Anterior cingulate cortex (tissue), 58 donors: ENCODE data around the gene RBMX2.
"Not testable (repeated sequence)": the region's sequence is repeated elsewhere in the genome, so short reads cannot be mapped to it uniquely, and the experiment has no call there.

Experiments
- DNase-seq, 58 donors: peaks; one replicate each; lab custom pipeline; 2025; lab: John Stamatoyannopoulos, UW

Gene RBMX2, protein sequence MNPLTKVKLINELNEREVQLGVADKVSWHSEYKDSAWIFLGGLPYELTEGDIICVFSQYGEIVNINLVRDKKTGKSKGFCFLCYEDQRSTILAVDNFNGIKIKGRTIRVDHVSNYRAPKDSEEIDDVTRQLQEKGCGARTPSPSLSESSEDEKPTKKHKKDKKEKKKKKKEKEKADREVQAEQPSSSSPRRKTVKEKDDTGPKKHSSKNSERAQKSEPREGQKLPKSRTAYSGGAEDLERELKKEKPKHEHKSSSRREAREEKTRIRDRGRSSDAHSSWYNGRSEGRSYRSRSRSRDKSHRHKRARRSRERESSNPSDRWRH

DNA sequence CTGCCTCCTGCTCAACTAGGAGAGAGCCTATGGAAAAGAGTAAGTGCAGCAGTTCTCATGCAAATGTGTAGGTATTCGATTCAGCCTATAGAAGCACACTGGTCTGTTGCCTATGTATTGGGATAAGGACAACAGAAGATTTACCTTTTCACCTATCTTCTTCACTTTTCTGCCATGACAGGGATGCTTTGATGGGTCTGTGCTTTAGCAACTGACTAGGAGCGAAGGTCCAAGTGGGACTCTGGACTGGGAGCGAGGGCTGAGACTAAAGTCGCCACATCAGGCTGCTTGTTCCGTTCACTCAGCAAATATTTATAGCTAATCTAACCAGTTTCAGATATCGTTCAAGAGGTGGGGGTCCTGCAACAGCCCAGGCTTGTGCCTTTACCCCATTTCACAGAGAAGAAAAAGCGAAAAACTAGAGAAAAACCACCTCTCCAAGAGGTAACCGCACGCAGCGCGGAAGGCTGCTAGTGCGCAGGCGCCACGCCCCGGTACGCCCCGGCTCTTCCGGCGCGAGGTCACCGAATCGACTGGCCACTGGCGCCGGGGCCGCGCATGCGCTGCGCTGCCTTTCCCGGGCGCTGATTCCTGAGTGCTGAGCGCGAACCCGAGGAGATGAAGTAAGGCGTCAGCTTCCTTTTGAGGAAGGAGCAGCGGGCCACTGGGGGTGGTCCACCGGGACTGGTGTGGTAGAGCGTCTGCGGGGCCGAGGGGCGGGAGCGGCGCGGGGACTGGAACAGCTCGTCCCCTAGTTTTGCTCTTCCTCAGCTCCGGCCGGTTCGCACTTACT is at the start of gene RBMX2:
RBMX2 (plus strand) TSS at position 573 of the 793 bp plus-strand sequence; CDS start at position 619, 46 bp downstream.
- DNase-seq: peak in 57 of 58 donors; percentile 1 to 79 (median 54)

DNA sequence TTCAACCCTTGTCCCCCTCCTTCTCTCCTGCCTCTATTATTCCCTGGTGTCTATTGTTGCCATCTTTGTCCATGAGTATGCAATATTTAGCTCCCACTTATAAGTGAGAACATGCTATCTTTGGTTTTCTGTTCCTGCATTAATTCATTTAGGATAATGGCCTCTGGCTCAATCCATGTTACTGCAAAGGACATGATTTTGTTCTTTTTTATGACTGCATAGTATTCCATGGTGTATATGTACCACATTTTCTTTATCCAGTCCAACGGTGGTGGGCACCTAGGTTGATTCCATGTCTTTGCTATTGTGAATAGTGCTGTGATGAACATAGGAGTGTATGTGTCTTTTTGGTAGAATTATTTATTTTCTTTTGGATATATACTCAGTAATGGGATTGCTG is 49.7 kb upstream of the RBMX2 start:
- DNase-seq: not testable (repeated sequence)

DNA sequence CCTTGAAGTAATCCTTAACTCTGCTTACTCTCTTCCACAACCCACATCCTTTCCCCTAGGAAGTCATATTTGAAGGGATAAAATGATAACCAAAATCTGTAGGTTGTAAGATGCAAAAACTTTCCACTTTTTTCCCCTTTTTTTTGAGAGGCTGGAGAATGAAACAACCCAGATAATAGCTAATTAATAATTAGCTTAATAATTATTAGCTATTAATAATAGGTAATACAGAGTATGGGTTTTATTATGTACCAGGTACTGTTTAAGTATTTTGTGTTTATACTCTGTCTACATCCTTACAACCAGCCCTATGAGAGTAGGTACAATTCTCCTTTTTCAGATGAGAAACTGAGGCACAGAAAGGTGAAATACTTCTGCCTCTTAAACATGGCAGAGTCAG is 25.7 kb upstream of the RBMX2 start:
- no peak for DNase-seq

DNA sequence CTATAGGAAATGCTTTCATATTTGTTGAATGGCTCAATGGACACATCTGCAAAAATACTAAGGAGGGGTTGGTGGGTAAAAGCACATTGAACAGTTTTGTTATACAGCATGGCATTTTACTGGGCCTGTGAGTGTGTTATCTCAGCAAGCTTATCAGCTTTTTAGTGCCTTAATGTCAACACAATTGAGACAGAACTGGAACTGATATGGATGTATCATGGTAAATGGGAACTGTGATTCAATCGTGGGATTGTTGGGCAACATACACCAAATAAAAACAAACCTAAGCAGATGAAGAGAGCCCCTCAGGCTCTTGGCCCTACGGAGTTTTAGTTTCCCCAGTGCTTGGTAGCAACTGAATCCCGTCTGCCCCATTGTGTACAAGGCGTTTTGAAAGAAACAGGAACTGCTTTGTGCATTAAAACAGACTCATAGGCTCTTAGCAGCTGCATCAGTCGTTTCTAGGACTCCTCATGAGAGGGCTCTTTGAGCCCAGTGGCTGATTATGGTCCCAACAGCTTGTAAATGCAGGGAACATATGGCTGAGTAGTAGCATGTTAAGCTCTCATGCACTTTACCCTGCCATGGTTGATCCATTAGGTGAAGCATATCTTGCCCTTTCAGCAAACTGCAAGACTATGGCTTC is 23.6 kb upstream of the RBMX2 start:
- DNase-seq: peak in 7 of 58 donors; percentile 0 to 3 (median 1)

DNA sequence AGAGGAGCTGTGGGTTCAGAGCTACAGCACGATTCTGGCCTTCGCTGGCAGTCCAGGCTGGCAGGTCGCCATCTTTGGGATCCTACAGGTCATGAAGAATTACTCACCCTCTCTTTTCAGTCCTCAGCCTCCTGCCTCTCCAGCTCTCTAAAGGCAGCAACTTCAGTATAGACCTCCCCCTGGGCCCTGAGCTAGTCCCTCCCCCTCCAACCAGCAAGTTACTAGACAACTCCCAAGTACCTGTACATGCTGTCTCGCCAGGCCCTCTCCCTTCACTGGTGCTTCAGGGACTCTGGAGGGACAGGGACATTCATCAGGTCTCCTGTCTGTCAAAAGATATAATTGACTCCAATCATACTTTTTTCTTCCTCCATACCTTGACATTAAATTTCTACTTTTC is 16.3 kb upstream of the RBMX2 start, which contains the start of gene GPR119:
GPR119 (minus strand) TSS at position 155 of the 400 bp plus-strand sequence. CDS start 227 bp downstream, outside the sequence.
- no peak for DNase-seq

DNA sequence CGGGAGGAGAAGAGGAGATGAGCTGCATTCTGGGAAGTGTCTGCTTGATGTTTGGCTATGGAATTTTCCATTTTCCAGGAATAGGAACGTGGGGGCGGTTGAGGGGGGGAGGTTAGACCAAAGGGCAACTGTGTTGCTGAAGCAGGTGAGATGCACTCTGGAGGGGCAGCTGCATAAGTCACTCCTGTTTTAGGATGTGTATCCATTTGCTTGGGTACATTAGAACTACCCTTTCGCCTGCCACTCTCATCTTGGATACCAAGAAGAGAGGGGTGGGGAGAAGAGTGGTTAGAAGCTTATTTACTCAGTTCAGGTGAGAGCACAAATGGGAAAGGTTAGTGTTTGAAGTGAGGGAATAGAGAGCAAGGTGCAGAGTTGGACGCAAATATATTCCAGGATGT is 15.4 kb upstream of the RBMX2 start:
- DNase-seq: no peak

DNA sequence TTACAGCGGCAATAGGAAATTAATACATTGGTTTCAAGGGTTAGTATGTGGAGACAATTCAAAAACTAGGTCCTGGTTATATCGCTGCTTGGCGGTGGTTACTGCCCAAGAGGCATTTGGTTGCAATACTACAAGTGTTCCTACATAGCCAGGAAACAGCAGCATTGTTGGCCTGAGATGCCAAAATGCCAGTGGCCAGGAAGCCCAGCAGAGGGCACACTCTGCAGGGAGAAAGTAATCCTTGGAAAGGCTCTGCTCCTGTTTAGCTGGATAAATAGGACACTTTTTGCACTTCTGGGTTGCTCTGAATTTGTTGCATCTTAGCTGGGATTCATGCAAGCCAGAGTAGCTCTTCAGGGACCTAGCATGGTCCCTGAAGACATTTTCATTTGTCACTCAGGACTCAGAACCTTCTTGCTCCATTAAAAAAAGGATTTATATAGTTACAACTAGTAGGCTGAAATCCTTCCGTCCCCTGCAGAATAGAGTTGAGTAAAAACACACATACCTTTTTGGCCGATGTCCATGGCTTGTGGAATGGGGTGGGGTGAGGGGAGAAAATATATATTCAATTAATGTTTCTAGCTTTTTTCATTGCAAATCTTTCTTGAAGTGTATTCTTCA is 8.2 kb upstream of the RBMX2 start:
- peak in 54 of 58 donors; percentile 0 to 71 (median 24) for DNase-seq

DNA sequence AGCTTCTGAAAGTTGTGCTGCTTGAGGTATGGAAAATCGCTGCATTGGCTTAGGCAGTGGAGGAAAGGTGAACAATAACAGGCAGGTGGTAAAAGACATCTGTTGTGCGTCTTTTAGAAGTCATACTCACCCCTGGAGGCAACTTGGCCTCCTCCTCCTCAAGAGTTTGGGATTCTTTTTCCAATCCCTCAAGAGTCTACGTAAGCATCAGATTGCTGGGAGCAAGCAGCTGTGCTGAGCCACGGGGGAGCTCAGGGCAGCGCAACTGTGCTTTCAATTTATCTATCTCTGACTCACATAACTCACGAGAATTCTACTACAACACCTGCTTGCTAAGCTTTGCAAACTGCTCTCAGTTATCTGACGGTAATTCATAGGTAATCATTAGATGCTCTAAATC is 6.4 kb upstream of the RBMX2 start:
- DNase-seq: no peak

DNA sequence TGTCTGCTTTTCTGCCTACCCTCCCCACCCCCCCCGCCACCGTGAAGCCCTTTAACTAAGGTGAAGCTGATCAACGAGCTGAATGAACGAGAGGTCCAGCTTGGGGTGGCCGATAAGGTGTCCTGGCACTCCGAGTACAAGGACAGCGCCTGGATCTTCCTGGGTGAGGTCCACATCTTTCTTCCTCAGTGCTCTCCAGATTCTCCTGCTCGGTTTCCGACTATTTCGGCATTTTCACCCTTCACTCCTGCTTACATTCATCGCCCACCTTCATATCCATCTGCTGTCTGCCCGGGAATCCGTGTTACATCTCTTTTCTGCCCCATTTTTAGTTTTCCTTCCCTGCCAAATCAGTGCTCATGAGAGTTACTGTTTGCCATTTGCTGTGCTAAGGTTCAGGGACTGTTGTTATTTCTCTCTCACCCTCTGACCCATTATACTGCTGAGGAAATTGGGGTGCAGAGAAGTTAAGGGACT is 459 bp downstream of the RBMX2 start:
- no peak for DNase-seq

DNA sequence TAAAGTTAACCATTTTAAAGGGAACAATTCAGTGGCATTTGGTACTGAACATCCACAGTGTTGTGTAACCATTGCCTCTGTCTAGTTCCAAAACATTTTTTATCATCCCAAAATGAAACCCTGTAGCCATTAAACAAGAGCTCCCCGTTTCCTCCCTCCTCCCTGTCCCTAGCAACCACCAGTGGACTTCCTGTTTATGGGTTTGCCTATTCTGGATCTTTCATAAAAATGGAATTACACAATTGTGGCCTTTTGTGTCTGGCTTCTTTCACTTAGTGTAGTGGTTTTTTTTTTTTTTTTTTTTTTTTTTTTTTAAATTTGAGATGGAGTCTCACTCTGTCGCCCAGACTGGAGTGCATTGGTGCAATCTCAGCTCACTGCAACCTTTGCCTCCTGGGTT is 11.6 kb downstream of the RBMX2 start:
- DNase-seq: no peak

DNA sequence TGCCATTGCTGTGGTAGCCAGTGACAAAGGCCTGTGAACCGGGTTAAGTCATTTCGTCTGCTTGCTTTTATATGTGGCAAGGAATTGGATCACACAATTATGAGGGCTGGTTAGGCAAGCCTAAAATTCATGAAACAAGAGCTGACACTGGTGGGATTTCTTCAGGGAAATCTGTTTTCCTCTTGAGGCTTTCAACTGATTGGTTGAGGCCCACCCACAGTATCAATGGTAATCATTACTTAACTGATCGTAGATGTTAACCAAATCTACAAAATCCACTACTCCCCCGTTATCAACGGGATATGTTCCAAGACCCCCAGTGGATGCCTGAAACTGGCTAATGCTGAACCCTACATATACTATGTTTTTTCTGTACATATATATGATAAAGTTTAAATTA is 13.0 kb downstream of the RBMX2 start:
- DNase-seq: no peak

DNA sequence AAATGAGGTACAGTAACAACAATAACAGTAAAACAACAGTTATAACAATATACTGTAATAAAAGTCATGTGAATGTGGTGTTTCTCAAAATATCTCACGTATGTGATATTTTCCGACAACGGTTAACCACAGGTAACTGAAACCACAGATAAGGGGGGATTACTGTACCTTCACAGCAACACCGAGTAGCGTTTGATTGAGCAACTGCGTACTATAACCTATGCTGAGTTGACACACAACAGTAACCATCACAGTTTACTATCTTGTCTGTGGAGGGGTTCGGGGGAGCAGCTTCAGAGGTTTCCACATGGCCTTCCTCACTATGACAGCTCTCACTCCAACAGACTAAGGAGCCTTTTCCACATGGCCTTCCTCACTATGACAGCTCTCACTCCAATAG is 13.4 kb downstream of the RBMX2 start:
- no peak for DNase-seq

DNA sequence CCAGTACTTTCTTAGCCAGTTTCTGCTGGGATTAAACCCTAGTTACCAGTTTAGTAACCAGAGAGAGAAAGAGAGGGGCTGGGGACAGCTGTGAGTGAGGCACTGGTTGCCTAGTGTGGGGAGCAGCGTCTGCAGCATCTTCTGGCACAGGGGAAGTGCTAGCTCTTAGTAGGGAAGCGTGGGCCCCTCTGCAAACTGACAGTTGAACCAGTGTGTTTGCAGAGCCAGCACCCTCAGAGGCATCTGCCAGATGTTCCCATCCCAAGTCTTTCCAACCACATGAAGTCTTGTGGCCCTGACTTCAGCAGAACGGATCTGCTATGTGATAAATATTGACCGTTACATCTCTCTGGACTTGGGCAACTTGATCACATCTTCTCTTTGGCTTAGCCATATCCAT is 15.0 kb downstream of the RBMX2 start:
- DNase-seq: no peak

DNA sequence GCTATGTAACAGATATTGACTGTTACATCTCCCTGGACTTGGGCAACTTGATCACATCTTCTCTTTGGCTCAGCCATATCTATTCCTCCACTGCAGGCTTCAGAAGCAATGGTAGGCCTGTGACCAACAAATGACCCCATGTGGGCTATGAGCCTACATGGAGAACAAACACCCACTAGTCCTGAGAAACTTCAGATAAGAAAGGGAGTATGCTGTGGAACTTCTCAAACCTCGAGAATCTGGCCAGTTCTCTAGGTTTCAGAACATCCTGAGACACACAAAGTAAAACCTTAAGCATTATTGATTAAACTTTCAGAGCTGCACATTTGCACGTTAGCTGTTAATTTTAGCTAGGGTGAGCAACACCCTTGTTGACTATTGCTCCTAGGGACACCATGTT is 16.3 kb downstream of the RBMX2 start:
- no peak for DNase-seq

DNA sequence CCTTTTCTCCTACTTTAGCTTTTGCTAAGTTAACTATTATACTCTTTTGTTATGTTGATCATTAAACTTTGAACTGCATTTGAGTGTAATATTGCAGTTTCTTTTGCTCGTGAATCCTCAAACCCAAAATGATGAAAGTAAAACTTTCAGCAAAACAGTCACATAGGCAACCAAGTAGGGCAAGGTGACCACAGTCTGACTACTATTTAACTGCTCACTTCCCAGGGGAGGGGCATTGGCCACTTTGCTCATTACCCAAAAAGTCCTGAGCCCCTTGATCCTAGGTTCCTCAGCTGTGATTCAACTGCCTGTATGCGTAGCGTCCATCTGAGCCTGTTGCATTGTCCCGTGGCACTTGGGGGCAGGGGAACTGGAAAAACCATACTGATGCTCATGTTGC is 17.0 kb downstream of the RBMX2 start:
- DNase-seq: no peak

DNA sequence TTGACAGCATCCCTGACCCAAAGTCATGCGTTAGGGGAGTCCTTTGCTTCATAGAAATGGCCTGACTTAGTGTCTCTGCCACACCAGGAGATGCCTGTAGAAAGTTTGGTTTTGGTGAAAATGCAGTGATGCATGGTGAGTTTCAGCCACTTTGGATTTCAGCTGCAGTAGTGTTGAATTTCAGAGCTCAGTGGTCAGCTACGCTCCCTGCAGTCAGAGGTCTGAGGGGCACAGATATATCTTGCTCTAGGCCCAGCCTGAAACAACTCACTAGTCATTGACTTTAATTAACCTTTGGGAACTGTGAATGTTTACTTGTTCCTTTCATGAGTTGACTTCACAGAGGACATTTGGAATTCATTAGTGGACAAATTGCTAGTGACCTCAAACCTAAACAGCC is 17.5 kb downstream of the RBMX2 start:
- DNase-seq: no peak

DNA sequence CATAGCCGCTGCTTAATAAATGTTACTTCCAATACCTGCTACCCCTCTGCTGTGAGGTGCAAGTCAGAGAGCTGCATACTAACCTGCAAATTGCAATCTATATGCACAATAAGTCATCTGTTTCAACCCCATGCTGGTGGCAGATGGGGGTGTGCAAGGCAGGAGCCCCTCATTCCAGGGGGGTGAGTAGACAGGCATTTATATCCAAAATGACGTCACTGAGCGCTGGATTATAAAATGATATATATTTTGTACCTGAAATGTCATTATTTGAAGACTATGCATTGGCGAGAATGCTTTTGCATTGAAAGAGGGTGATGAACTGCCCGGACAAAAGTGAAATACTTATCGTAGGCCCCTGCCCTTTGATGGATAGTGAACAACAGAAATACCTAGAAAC is 24.7 kb downstream of the RBMX2 start:
- DNase-seq: no peak

DNA sequence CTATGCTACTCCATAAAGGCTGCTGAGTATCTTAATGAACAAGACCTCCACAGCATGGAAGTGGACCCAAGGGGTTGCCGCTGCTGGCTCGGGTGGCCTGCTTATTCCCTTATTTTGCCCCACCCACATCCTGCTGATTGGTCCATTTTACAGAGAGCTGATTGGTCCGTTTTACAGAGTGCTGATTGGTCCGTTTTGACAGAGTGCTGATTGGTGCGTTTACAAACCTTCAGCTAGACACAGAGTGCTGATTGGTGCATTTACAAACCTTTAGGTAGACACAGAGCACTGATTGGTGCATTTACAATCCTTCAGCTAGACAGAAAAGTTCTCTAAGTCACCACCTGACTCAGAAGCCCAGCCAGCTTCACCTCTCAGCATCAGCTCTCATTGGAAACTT is 27.4 kb downstream of the RBMX2 start:
- not testable (repeated sequence) for DNase-seq

DNA sequence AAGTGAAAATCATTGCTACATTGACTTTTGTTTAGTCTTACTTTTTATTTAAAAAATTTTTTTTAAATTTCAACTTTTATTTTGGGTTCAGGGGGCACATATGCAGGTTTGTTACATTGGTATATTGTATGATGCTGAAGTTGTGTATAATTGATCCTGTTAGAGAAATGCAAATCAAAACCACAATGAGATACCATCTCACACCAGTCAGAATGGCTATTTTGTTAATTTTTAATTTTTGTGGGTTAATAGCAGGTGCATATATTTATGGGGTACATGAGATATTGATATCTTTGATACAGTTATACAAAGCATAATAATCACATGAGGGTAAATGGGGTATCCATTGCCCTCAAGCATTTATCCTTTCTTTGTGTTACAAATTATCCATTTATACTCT is 34.1 kb downstream of the RBMX2 start:
- no peak for DNase-seq

DNA sequence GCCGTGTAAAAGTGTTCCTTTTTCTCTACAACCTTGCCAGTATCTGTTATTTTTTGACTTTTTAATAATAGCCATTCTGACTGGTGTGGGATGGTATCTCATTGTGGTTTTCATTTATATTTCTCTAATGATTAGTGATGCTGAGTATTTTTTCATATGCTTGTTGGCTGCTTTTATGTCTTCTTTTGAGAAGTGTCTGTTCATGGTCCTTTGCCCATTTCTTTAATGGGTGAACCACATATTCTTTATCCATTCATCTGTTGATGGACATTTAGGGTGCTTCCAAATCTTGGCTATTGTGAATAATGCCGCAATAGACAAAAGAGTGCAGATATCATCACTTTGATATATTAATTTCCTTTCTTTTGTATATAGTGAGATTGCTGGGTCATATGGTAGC is 36.2 kb downstream of the RBMX2 start:
- DNase-seq: not testable (repeated sequence)

DNA sequence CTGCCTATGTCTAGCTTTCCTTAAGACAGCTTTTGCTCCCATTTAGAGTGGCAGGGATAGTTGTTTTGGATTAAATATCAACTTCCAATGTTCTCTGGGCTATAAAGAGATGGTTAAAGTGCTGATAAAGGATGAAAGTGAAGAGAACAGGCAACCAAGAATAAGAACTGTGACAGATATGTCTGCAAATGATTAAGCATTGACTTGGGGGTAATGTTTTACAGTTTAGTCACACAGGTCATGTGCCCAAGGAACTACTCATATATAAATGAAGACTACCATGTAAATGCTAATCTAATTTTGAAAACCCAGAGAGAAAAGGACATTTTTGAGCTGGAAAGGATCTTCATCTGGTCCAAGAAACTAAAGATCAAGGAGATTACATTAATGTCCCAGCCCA is 42.1 kb downstream of the RBMX2 start:
- no peak for DNase-seq
